Transverse colon (tissue), 4 donors: Measurements from ENCODE around the gene FABP2.
"Not testable (repeated sequence)": the region's sequence is repeated elsewhere in the genome, so short reads cannot be mapped to it uniquely, and the experiment has no call there.

Experiments
- EP300 ChIP-seq: sonication (generic); formaldehyde crosslinking; IDR thresholded peaks from one replicate; pipeline ENCODE4 v1.6.1; 2017; ENCODE audit warnings: antibody characterized with exemption, low read depth
- POLR2A ChIP-seq: fragments of 450-650 bp; IDR thresholded peaks from one replicate; pipeline ENCODE4 v1.6.1; 2016; ENCODE audit warnings: antibody characterized with exemption, mild to moderate bottlenecking, moderate library complexity
- POLR2AphosphoS5 ChIP-seq, 3 donors: sonication (generic); formaldehyde crosslinking; IDR thresholded peaks; one replicate each; pipeline ENCODE4 v1.6.1; 2016; ENCODE audit warnings: antibody characterized with exemption in 3 of 3
- TF ChIP-seq, protein P1 (sequence below), 5 experiments: fragments of 200-600 bp in 3 of 5; fragments of 450-650 bp in 2 of 5; sonication (generic) in 3 of 5; IDR thresholded peaks; 1 replicate in 2 of 5; 2 replicates in 3 of 5; pipeline ENCODE4 v1.5.1; 2016 to 2017; ENCODE audit warnings: antibody characterized with exemption in 5 of 5, inconsistent platforms in 3 of 5, mild to moderate bottlenecking in 2 of 5, moderate library complexity in 1 of 5

- TF ChIP-seq, protein P1, sequence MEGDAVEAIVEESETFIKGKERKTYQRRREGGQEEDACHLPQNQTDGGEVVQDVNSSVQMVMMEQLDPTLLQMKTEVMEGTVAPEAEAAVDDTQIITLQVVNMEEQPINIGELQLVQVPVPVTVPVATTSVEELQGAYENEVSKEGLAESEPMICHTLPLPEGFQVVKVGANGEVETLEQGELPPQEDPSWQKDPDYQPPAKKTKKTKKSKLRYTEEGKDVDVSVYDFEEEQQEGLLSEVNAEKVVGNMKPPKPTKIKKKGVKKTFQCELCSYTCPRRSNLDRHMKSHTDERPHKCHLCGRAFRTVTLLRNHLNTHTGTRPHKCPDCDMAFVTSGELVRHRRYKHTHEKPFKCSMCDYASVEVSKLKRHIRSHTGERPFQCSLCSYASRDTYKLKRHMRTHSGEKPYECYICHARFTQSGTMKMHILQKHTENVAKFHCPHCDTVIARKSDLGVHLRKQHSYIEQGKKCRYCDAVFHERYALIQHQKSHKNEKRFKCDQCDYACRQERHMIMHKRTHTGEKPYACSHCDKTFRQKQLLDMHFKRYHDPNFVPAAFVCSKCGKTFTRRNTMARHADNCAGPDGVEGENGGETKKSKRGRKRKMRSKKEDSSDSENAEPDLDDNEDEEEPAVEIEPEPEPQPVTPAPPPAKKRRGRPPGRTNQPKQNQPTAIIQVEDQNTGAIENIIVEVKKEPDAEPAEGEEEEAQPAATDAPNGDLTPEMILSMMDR (IDR thresholded peaks at IDR 0.05), result not testable (repeated sequence)
- TF ChIP-seq POLR2AphosphoS5 (IDR thresholded peaks at IDR 0.05); POLR2A; EP300: not testable (repeated sequence)
Measured at GRCh38 chr4:119370392-119370791, 48.5 kb upstream of the FABP2 start.
